ENCODE data around the gene ATP23.

GRCh38 chr12:57993834-57994233 is 52.5 kb downstream of the ATP23 start:
- TF ChIP-seq CTCF (IDR thresholded peaks at IDR 0.05) (no peak), POLR2AphosphoS5 (IDR thresholded peaks at IDR 0.05; ENCODE audit: low read depth, low read length) (no peak)
